ES-I3 (cell line): Measurements from ENCODE around the gene CFAP61.

ENCODE experiments used
- H3K36me3 ChIP-seq: 2 replicates; pipeline ENCODE4 v1.6.1; 2013; ENCODE audit warnings: mild to moderate bottlenecking, low read length, control low read depth, moderate library complexity; ENCODE audit not compliant: insufficient read depth
- H3K4me1 ChIP-seq: 2 replicates; pipeline ENCODE4 v1.6.1; 2013; ENCODE audit warnings: mild to moderate bottlenecking, control low read depth, low read length; ENCODE audit not compliant: insufficient read depth
- H3K9ac ChIP-seq: 2 replicates; pipeline ENCODE4 v1.6.1; 2013; ENCODE audit warnings: low read depth, mild to moderate bottlenecking, low read length, moderate library complexity
- H3K9me3 ChIP-seq: 2 replicates; pipeline ENCODE4 v1.6.1; 2013; ENCODE audit warnings: mild to moderate bottlenecking, low read length, moderate library complexity; ENCODE audit not compliant: control insufficient read depth, insufficient read depth

CFAP61 gene

DNA sequence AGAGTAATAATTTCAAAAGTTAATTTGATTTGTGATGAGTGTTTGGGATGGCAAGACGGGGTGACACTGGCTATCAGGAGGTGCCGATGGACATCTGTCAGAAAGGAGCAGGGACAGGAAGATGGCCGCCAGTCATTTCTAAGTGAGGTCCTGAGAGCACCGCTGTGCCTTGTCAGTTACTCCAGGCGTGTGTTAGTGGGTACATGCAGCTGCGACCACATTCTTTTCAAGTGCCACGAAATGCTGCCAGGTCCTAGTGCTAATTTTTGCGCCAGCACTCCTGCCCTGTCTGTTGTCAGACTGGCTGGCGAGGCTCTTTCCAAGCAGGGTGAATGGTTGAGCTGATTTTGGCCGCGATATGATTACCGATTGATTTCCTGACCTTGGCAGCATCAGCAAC is 251.0 kb downstream of the CFAP61 start:
- no peaks in the 10 kb centered on the region for H3K4me1 ChIP-seq
- H3K9me3 ChIP-seq: no peaks in the 10 kb centered on the region
- no peaks in the 10 kb centered on the region for H3K36me3 ChIP-seq
- H3K9ac ChIP-seq: no peak overlapping the region

DNA sequence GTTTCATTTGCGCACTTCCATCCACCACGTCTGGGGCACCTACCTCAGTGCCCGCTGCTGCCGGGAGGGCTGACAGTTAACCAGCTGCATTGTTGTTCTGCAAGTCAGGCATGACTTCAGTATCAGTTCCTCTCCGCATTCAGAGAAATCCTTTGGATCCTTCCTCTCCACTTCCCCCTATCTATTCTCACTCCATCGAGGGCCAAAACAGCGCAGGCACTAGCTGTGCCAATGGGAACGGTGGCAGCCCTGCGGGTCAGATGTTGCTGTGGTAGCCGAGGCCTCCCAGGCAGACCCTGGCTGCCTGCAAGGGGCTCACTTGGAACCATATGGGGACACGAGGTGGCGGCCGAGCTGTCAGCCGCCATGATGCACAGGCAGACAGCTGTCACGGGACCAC is 251.4 kb downstream of the CFAP61 start:
- Histone ChIP-seq H3K9me3 (no peaks in the 10 kb centered on the region), H3K36me3 (no peaks in the 10 kb centered on the region), H3K9ac (no peak overlapping the region), H3K4me1 (no peaks in the 10 kb centered on the region)

DNA sequence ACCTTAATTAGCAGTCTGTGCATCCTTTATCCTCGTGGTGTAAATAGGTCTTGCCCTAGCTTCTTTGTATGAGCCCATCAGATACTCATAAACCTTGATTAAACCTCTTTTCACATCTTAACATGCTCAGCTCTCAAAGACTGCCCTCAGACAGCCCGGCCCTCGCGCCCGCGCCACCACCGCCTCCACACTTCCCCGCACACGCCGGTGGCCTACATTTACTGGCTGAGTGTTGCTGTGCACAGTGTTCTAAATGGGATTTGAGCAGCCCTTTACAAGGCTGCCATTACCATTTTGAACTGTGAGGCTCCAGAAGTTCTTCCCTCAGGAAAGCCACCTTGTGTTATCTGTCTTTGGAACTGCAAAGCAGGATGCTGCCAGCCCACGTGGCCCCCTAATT is 252.6 kb downstream of the CFAP61 start:
- Histone ChIP-seq H3K9me3 (no peaks in the 10 kb centered on the region), H3K9ac (no peak overlapping the region), H3K36me3 (no peaks in the 10 kb centered on the region), H3K4me1 (no peaks in the 10 kb centered on the region)

DNA sequence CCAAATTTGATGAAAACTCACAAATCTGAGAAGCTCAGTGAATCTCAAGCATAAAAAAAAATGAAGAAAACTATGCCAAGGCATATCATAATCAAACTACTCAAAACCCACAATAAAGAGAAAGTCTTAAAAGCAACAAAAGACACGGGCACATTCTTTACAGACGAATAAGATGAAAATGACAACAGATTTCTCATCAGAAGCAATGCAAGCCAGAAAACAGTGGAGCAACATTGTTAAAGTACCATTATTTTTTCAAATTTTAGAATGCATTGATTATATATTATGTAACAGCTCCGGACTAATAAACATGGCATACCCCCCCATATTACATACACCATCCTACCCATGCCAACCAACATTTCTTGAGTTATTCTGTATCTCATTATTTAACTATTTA is 260.2 kb downstream of the CFAP61 start:
- H3K9me3 ChIP-seq: no peaks in the 10 kb centered on the region
- no peak overlapping the region for H3K9ac ChIP-seq
- H3K36me3 ChIP-seq: no peaks in the 10 kb centered on the region
- H3K4me1 ChIP-seq: no peaks in the 10 kb centered on the region

DNA sequence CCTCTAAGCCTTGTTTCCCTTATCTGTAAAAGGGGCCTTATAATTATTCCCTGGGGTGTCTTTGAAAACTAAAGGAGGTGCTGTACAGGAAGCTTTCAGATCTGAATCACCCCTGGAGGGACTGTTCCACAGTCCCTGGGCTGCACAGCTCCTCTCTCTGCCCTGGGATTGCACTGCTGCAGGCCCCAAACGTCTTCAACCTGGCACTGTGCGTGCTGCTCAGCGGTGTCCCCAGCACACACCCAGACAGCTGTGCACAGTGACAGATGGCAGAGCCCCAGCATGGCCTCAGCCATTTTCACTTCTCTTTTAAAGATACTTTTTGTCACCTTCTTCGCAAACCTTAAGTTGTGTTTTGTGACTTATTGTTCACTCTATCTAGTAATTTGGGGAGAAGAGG is 264.9 kb downstream of the CFAP61 start:
- H3K9ac ChIP-seq: no peak overlapping the region
- no peaks in the 10 kb centered on the region for H3K9me3 ChIP-seq
- H3K4me1 ChIP-seq: no peaks in the 10 kb centered on the region
- no peaks in the 10 kb centered on the region for H3K36me3 ChIP-seq

DNA sequence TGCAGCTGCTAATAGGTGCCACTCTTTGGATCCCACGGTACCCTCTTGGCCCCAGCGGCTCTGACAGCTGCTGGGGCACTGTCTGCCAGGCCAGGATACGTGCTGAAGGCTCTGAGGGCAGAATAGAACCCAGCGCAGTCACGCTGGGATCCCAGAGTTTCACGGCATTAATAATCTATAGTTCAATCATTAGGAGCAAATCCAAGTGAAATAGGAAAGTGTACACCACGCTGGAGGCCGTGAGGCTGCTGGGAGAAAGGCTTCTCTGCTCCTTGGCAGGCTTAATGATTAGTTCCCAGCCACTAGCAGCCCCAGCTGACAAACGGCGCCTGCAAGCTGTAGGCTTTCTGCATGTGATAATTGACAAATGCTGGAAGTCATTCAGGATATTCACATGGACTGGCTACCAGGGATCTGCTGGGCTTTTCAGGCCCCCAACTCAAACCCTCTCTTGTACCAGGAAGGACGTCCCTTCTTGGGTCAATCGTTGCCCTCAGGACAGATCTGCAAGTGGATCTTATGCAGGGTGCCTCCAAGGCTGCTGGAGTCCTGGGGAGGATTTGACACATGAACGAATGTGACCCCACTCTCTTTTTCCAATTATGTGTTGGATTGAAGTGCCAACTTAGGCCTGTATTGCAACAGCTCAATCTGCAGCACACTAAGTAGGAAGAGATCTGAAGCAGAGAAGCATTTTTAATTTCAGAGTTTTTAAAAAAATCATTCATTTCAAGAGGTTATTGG is 265.5 kb downstream of the CFAP61 start:
- no peaks in the 10 kb centered on the region for H3K36me3 ChIP-seq
- no peaks in the 10 kb centered on the region for H3K4me1 ChIP-seq
- H3K9ac ChIP-seq: no peak overlapping the region
- no peaks in the 10 kb centered on the region for H3K9me3 ChIP-seq

DNA sequence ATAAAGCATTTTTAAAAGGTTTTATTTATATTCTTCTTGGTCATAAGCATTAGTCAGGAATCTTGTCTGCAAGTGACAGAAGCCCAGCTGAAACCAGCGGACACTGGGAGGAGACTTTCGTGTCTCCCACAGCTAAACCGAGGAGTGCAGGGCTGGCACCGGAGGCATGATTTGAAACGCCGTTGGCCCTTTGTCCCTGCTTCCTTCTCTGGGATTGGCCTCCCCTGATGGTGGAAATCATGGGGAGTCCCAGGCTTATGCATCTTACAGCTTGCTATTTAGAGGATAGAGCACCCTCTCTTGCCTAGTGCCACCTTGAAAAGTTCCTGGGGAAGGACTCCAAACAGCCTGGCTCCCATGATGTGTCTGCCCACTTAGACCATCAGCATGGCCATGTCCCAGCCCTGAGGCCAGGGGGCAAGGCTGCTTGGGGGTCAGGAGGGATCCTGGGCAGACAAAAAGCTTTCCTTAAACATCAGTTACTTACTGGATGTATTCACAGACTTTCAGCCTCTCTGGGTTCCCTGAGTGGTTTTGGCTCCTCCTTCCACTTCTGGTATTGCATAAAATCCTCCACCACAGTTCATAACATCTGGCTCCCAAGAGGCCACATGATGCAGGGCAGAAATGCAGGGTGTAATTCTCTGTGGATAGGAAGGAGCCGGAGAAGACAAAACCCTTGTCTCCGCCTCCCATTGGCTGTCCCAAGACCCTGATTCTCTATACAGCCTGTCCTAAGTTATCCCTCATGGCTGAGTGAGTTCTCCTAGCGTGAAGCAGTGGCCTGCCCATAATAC is 266.2 kb downstream of the CFAP61 start:
- Histone ChIP-seq H3K9ac (no peak overlapping the region), H3K9me3 (no peaks in the 10 kb centered on the region), H3K4me1 (no peaks in the 10 kb centered on the region), H3K36me3 (no peaks in the 10 kb centered on the region)

DNA sequence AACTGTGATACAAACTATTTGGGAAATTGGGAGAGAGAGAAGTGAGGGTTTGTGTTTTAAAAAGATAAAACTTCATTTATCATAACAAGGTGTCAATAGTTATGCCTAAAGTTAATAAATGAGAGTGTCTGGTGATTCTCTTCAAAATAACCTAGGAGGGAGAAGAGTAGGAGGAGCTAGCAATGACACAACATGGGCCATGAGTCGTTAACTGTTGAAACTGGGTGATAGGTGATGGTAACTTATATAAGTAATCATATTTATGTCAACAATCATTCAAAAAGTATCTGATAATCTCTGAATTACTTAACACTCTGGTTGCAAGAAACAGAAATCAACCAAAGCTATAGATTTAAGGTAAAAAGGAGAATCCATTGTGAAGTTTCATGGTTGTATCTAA is 268.8 kb downstream of the CFAP61 start:
- no peaks in the 10 kb centered on the region for H3K36me3 ChIP-seq
- no peak overlapping the region for H3K9ac ChIP-seq
- no peaks in the 10 kb centered on the region for H3K4me1 ChIP-seq
- H3K9me3 ChIP-seq: no peaks in the 10 kb centered on the region

DNA sequence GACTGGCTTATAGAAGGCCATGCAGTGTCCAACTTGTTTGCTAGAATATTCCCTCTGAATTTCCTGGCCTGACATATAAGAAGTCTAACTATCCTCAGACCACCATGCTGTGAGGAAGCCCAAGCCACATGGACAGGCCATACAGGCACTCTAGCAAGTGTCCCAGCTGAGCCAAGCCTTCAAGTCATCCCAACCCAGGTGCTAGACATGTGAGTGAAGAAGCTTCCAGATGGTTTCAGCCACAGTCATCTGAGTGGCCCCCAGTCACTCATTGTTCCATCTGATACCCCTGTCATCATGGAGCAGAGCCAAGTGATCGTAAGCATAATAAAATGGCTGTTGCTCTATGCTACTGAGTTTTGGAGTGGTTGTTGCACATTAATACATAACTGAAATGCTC is 269.6 kb downstream of the CFAP61 start:
- no peaks in the 10 kb centered on the region for H3K9me3 ChIP-seq
- no peaks in the 10 kb centered on the region for H3K4me1 ChIP-seq
- H3K36me3 ChIP-seq: no peaks in the 10 kb centered on the region
- H3K9ac ChIP-seq: no peak overlapping the region

DNA sequence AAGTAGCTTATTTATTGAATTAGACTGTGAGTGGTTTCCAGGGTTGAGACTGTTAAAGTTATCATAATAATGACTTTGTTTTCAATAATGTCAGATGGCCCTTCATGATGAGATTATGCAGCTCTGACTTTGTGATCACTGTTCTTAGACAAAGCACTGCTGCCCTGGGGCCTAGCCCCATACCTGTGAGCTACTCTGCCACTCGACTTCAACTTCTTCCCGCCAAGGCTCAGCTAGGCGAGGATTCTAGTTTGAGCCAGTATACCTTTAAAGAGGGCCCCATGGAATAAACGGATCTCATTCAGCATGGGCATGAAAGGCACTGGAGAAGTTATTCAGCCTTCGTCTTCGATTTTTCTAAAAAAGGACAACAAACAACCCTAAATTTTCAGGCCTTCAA is 270.6 kb downstream of the CFAP61 start:
- H3K36me3 ChIP-seq: no peaks in the 10 kb centered on the region
- no peak overlapping the region for H3K9ac ChIP-seq
- no peaks in the 10 kb centered on the region for H3K9me3 ChIP-seq
- no peaks in the 10 kb centered on the region for H3K4me1 ChIP-seq

DNA sequence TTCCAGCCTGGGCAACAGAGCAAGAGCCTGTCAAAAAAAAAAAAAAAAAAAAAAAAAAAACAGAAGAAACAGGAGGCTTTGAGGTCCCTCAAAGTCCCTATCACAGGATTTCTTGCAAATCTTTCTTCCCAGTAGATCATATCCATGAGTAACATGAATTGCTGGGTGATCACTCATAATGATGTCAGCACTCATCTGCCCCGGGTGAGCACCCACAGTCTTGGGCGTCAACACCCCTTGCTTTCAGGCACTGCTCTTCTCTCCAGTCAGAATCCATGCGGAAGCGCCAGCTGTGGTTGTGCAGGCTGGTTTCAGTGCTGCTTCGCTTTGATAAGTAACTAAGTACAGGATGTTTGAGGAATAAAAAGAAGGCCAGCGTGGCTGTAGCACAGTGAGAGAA is 275.4 kb downstream of the CFAP61 start:
- Histone ChIP-seq H3K4me1 (no peaks in the 10 kb centered on the region), H3K9ac (no peak overlapping the region)

DNA sequence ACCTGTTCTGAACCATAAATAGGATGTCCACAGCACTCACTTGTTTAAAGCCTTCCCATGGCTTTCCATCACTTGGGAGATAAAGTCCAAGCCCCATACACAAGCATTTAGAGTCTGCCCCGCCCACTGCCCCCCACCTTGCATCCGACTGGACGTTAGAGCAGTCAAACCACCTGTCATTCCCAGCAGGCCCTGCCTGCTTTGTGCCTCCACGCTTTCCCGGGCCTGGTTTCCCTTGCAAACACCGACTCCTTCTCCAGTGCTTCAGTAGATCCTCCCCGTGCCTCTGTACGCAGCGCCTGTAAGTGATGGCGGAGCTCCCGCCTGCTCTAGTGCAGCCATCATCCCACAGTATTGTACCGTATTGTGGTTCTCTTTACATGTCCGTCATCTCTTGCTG is 277.2 kb downstream of the CFAP61 start:
- Histone ChIP-seq H3K4me1 (no peaks in the 10 kb centered on the region), H3K36me3 (no peaks in the 10 kb centered on the region), H3K9me3 (no peaks in the 10 kb centered on the region), H3K9ac (no peak overlapping the region)

More for the DNA sequence above, 275.4 kb downstream of the CFAP61 start:
- H3K36me3 ChIP-seq: no peaks in the 10 kb centered on the region
- no peaks in the 10 kb centered on the region for H3K9me3 ChIP-seq

DNA sequence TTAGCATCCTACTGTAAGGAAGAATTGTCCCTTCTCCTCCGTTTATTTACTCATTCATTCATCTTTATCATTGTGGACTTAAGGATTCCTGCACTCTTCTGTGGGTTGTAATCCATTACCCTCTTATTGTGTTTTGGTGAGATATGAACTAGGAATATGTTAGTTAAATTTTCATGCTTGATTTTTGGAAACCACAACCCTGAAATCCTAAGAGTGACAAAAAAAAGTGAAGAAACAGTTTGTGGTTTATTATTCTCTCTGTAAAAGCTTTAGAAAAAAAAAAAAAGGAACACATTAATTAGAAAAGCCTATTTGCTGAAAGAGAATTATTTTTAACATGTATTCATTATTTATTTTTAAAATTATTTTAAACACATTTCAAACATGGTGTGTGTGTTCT is 278.8 kb downstream of the CFAP61 start:
- H3K36me3 ChIP-seq: no peaks in the 10 kb centered on the region
- H3K9me3 ChIP-seq: no peaks in the 10 kb centered on the region
- H3K4me1 ChIP-seq: no peaks in the 10 kb centered on the region
- H3K9ac ChIP-seq: no peak overlapping the region

DNA sequence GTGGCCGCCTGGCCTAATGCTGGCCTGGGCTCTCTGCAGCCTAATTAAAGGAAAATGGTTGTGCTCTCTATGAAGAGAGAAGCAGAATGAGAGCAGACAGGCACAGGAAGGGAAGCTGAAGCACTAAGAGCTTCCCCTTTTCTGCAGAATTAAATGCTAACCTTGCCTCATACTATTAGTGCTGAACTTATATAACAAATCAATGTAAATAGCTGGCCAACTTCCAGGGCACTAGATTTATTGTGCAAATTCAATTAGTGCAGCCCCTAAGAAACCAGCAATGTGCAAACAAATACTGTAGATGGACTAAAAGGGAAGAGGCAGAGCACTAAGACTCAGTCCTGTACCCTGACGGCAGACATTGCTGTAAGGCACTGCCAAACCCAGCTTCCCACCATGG is 279.5 kb downstream of the CFAP61 start:
- Histone ChIP-seq H3K9me3 (no peaks in the 10 kb centered on the region), H3K4me1 (no peaks in the 10 kb centered on the region), H3K9ac (no peak overlapping the region), H3K36me3 (no peaks in the 10 kb centered on the region)

DNA sequence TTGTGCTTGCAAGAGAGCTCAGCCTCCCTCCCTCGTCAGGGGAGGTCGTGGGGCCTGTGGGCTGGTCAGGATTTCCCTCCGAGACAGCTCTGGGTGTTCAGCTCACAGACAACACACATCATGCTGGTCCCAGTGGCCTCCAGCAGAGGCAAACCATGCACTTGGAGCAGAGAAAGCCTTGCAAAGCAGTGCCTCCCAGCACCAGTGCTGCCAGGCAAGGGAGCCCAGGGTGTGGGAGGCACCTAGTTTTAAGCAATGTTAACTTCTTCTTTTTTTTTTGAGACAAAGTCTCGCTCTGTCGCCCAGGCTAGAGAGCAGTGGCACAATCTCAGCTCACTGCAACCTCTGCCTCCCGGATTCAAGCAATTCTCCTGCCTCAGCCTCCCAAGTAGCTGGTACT is 281.5 kb downstream of the CFAP61 start:
- no peak overlapping the region for H3K9ac ChIP-seq

More for the DNA sequence above, 281.5 kb downstream of the CFAP61 start:
- Histone ChIP-seq H3K4me1 (no peaks in the 10 kb centered on the region), H3K9me3 (no peaks in the 10 kb centered on the region), H3K36me3 (no peaks in the 10 kb centered on the region)
